Kidney (tissue), 14 donors: ENCODE measurements around the gene LARGE1. TPM values are rescaled to one million over a fixed set of nuclear protein-coding genes. Genes with fewer than 3 reads are reported as not detected.

Experiments
- DNase-seq, 5 donors: peaks; one replicate each; pipeline ENCODE4 v3.0.0-alpha.2; 2013 to 2020
- FAIRE-seq: peaks from 2 replicates; lab custom pipeline; 2012; peaks lifted over from hg19 to GRCh38; lab: Jason Lieb, UNC
- H3K27ac ChIP-seq, 2 donors: one replicate each; pipeline ENCODE4 v1.7.0; 2013; ENCODE audit warnings: low read depth in 2 of 2, low read length in 2 of 2, inconsistent platforms in 1 of 2
- H3K27me3 ChIP-seq: one replicate; pipeline ENCODE4 v1.7.1; 2013; ENCODE audit warnings: low read length, inconsistent platforms; ENCODE audit not compliant: control insufficient read depth, insufficient read depth
- H3K36me3 ChIP-seq, 3 donors: one replicate each; pipeline versions ENCODE4 v1.7.0 to v1.7.1; 2013; ENCODE audit warnings: low read length in 3 of 3, control low read depth in 1 of 3, inconsistent platforms in 1 of 3; ENCODE audit not compliant: insufficient read depth in 3 of 3, control insufficient read depth in 2 of 3
- H3K4me1 ChIP-seq, 3 donors: one replicate each; pipeline versions ENCODE4 v1.7.0 to v1.7.1; 2013; ENCODE audit warnings: low read length in 3 of 3, inconsistent platforms in 1 of 3, low read depth in 1 of 3; ENCODE audit not compliant: control insufficient read depth in 2 of 3, insufficient read depth in 2 of 3
- H3K4me3 ChIP-seq, 3 donors: one replicate each; pipeline versions ENCODE4 v1.7.0 to v1.8.1; 2013; ENCODE audit warnings: low read length in 3 of 3, control low read depth in 1 of 3, inconsistent platforms in 1 of 3
- H3K9ac ChIP-seq, 3 donors: one replicate each; pipeline versions ENCODE4 v1.7.0 to v1.7.1; 2013; ENCODE audit warnings: low read length in 3 of 3, control low read depth in 1 of 3, inconsistent platforms in 1 of 3
- H3K9me3 ChIP-seq, 3 donors: one replicate each; pipeline versions ENCODE4 v1.7.0 to v1.7.1; 2013; ENCODE audit warnings: low read length in 3 of 3, control low read depth in 1 of 3, inconsistent platforms in 1 of 3; ENCODE audit not compliant: control insufficient read depth in 2 of 3, insufficient read depth in 1 of 3
- intact Hi-C: fragments of 100-400 bp; cut with DNase I; formaldehyde crosslinking; loops from one replicate; pipeline ENCODE4 v1.11.1; 2022
- polyA plus RNA-seq: library from polyadenylated mRNA; stranded (reverse); fragments of 350-450 nt; fragmentation: Illumina TruSeq; extraction: RNeasy Lipid Tissue Mini Kit (QIAGEN cat#74804); gene quantifications from one replicate; pipeline ENCODE4 v1.2.3, GENCODE V29; 2014; ENCODE audit warnings: low read depth, low replicate concordance; ENCODE audit not compliant: insufficient read depth
- total RNA-seq: library from RNA; stranded (reverse); fragmentation: NEBNext Ultra II Directional; extraction: Animal tissue kit (Norgen Biotek cat#: 25700); gene quantifications from one replicate; pipeline ENCODE4 v1.2.1, GENCODE V29; 2021
- TF ChIP-seq, protein P1 (sequence below): IDR thresholded peaks from 3 replicates; pipeline ENCODE4 v1.5.1; 2012; ENCODE audit warnings: mild to moderate bottlenecking, moderate library complexity, borderline replicate concordance; ENCODE audit not compliant: insufficient read depth; ENCODE audit errors: extremely low read depth
- donor health status: control.
- donor health status: control.
- donor health status: control.
- donor health status: control.
- donor health status: control.
- donor health status: DM: yes; HTN: yes; CAD: no.
- donor health status: Normal renal cell carcinoma (clear cell type).

LARGE1 gene
- total and polyA plus RNA-seq, 2 donors from 2014 or later: 5.0 to 22.9 TPM

DNA sequence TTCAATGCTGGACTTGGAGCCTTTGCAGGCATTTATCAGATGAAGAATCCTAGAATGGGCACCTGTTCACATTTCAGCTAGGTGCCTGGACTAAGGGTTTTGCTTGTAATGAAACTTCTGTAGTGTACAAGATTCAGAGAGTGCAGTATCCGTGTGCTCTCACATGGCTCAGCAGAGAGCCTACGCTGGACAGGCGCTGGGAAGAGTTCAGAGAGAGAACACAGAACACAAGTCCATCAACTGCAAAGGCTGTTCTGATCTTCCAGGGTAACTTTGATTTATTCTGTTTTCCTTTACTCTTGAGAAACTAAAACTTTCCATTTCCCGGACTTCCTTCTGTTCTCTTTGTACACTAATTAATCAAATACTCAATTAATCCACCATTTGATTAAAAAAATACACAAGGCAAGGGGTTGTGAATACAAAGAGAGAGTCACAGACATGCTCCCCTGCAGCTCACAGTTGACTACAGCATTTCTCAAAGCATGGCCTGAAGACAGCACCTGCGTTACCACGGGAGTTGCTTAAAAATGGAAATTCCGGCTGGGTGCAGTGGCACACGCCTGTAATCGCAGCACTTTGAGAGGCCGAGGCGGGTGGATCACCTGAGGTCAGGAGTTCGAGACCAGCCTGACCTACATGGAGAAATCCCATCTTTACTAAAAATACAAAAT, 393.7 kb downstream of the LARGE1 start:
- no peak overlapping the region for H3K27ac ChIP-seq
- intact Hi-C loops: no loop called here

DNA sequence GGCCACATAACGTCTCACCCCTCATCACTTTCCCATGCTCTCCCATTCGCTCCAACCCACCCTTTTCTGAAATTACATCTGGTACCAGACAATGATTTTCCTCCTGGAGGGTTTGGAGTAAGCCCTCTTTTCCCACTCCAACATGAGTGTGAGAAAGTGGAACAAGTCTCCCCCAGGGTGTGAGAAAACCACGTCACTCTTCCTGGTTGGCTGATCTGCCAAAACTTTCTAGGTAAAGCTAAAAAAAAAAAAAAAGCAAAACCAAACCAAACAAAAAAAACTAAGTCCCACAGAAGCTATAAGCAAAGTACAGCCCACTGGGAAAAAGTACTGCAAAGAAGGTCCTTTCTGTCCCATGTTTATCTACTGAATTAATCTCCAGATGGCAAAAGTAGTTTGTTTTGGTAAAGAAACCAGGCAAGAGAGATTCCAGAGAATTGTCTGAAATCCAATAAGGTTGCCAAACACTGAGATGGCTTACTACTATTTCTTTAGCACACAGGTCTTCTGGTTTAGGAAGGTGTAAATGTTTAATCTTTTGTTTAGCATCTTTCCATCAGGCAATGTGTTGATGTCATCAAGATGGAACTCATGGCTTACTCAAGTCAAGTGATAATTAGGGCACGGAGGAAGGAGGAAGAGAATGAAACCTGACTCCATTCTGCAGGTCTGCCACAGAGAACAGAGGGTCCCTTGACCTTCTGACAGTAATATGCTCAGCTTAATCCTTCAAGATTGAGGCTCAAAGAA, 395.6 kb downstream of the LARGE1 start:
- DNase-seq: peak in 2 of 5 donors; percentile 35 to 64
- no peak for FAIRE-seq
- Histone ChIP-seq H3K9me3 (peaks cover 0 to 5% (median 0%) of the 10 kb centered on the region in 3 donors), H3K27ac (no peak overlapping the region), H3K36me3 (no peaks in the 10 kb centered on the region), H3K27me3 (no peaks in the 10 kb centered on the region), H3K4me3 (no peak overlapping the region), H3K4me1 (peaks cover 0 to 13% (median 0%) of the 10 kb centered on the region in 3 donors), H3K9ac (no peak overlapping the region)
- TF ChIP-seq, protein P1, sequence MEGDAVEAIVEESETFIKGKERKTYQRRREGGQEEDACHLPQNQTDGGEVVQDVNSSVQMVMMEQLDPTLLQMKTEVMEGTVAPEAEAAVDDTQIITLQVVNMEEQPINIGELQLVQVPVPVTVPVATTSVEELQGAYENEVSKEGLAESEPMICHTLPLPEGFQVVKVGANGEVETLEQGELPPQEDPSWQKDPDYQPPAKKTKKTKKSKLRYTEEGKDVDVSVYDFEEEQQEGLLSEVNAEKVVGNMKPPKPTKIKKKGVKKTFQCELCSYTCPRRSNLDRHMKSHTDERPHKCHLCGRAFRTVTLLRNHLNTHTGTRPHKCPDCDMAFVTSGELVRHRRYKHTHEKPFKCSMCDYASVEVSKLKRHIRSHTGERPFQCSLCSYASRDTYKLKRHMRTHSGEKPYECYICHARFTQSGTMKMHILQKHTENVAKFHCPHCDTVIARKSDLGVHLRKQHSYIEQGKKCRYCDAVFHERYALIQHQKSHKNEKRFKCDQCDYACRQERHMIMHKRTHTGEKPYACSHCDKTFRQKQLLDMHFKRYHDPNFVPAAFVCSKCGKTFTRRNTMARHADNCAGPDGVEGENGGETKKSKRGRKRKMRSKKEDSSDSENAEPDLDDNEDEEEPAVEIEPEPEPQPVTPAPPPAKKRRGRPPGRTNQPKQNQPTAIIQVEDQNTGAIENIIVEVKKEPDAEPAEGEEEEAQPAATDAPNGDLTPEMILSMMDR: no peak
- intact Hi-C loops: no loop called here

More for the DNA sequence above, 393.7 kb downstream of the LARGE1 start:
- H3K27me3 ChIP-seq: no peaks in the 10 kb centered on the region
- FAIRE-seq: no peak
- TF ChIP-seq, protein P1: no peak
- H3K4me3 ChIP-seq: no peak overlapping the region
- no peaks in the 10 kb centered on the region for H3K36me3 ChIP-seq
- no peaks in the 10 kb centered on the region for H3K9me3 ChIP-seq
- H3K4me1 ChIP-seq: peaks cover 0 to 6% (median 0%) of the 10 kb centered on the region in 3 donors
- DNase-seq: no peak
- H3K9ac ChIP-seq: no peak overlapping the region

DNA sequence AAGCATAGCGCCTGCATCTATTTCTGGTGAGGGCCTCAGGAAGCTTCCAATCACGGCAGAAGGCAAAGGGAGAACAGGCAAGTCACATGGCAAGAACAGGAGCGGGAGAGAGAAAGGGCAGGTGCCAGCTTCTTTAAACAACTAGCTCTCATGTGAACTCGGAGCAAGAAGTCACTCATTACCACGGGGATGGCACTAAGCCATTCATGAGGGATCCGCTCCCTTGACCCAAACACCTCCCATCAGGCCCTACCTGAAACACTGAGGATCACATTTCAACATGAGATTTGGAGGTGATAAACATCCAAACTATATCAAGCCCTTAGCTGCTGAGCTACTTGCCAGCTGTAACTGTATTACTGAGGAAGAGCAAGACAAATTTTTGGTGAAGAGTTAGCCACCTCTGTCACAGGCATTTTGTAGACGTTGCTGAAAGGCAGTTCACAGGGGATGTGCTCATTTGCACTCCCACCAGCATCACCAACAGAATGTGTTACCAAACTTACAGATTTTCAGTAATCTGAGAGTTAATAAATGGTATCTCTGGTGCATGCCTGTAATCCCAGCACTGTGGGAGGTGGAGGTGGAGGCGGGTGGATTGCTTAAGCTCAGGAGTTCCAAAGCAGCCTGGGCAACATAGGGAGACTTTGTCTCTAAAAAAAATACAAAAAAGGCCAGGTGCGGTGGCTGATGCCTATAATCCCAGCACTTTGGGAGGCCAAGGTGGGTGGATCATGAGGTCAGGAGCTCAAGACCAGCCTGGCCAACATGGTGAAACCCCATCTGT, 398.2 kb downstream of the LARGE1 start:
- no peaks in the 10 kb centered on the region for H3K36me3 ChIP-seq
- no peak for FAIRE-seq
- no peaks in the 10 kb centered on the region for H3K27me3 ChIP-seq
- no peak for DNase-seq
- H3K4me3 ChIP-seq: no peak overlapping the region
- no peak overlapping the region for H3K9ac ChIP-seq
- intact Hi-C loops: no loop called here
- H3K4me1 ChIP-seq: peaks cover 0 to 13% (median 3%) of the 10 kb centered on the region in 3 donors
- H3K9me3 ChIP-seq: peaks cover 0 to 5% (median 0%) of the 10 kb centered on the region in 3 donors
- TF ChIP-seq, protein P1: no peak
- no peak overlapping the region for H3K27ac ChIP-seq
